Measurements from ENCODE around the gene FBXW11. TPM values are rescaled to one million over a fixed set of nuclear protein-coding genes. Genes with fewer than 3 reads are reported as not detected.
A peak's percentile ranks its signal among the peaks of the same experiment; 100 is the strongest.

Gene FBXW11
- total and polyA plus RNA-seq, 2 donors (not counting 1 experiment from before 2014, with no cell fraction given) = 19.7 to 62.4 TPM

DNA sequence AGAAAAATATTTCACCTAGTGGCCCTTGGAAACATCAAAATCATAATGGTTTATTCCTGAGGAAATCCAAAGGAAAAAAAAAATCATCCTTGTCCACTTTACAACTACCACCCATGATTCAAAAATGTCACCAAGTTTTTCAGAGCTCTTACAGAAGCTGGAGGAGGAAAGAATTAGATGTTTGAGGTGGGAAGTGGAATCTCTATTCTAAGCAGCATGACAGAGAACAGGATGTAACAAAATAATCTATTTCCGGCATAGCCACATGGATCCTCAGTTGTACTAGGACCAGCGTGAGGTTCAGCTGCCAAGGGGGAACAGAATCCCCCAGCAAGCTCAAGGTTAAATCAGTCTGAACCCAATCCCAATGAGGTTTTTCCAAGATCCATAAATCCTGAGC is 40.2 kb downstream of the FBXW11 start:
- Histone ChIP-seq H3K79me2 (ENCODE audit: control insufficient read depth, insufficient read depth, low read length) (peaks cover 100% of the 10 kb centered on the region), H2AFZ (ENCODE audit: insufficient read depth, low read depth, low read length, poor library complexity, severe bottlenecking) (no peak overlapping the region), H3K4me3 (ENCODE audit: control extremely low read depth in 1 of 5, extremely low read depth in 1 of 5, insufficient read depth in 1 of 5, low read depth in 2 of 5, low read length in 4 of 5) (no peak overlapping the region), H3K9me3 (ENCODE audit: control extremely low read depth in 1 of 3, control insufficient read depth in 2 of 3, insufficient read depth in 1 of 3, low read length in 2 of 3) (peaks cover 4 to 17% (median 10%) of the 10 kb centered on the region in 3 donors), H3K4me1 (ENCODE audit: control insufficient read depth in 2 of 2, insufficient read depth in 2 of 2, low read length in 2 of 2) (peaks cover 45 to 72% of the 10 kb centered on the region in 2 donors), H3K9ac (ENCODE audit: low read length) (peak overlapping the region; percentile 8), H4K20me1 (ENCODE audit: control insufficient read depth, insufficient read depth, low read length, poor library complexity, severe bottlenecking) (peaks cover 15% of the 10 kb centered on the region), H3K27me3 (replicated peaks in 1 of 4; ENCODE audit: control extremely low read depth in 1 of 4, control insufficient read depth in 3 of 4, insufficient read depth in 4 of 4, low read length in 3 of 4) (no peaks in the 10 kb centered on the region), H3K4me2 (replicated peaks; ENCODE audit: low read depth, low read length, poor library complexity, severe bottlenecking) (peak overlapping the region; percentile 39), H3K27ac (ENCODE audit: low read length in 2 of 2) (peak overlapping the region; percentile 16 to 75), H3K36me3 (replicated peaks in 1 of 2; ENCODE audit: control extremely low read depth in 1 of 2, control insufficient read depth in 1 of 2, extremely low read depth in 1 of 2, insufficient read depth in 2 of 2, low read length in 1 of 2) (peaks cover 0 to 4% of the 10 kb centered on the region in 2 experiments)
- 14% methylated on average over 1 of the region's 2 CpGs for WGBS (ENCODE audit: insufficient coverage)
- intact Hi-C loops (cut with micrococcal nuclease) = loop anchor here (5.0 to 10.0 kb wide), 2 partner anchors 36 to 51 kb away; no protein-coding TSS in a partner anchor
- peak overlapping the region; percentile 30 for H3K4me3 Mint-ChIP-seq
- H3K27me3 Mint-ChIP-seq = no peaks in the 10 kb centered on the region
- DNase-seq = no peak
- ATAC-seq (ENCODE audit: low read depth) = no peak
- CTCF ChIA-PET = no interaction called here
- H3K4me1 Mint-ChIP-seq = peaks cover 78% of the 10 kb centered on the region
- H3K9me3 Mint-ChIP-seq (ENCODE audit: insufficient read depth) = no peaks in the 10 kb centered on the region
- TF ChIP-seq CTCF (IDR thresholded peaks at IDR 0.05) (no peak), EZH2 (IDR thresholded peaks at IDR 0.05; ENCODE audit: borderline replicate concordance, insufficient read depth, low read depth, low read length, poor library complexity, severe bottlenecking) (no peak)
- POLR2A ChIA-PET = no interaction called here
- H3K27ac Mint-ChIP-seq = peak overlapping the region; percentile 73

DNA sequence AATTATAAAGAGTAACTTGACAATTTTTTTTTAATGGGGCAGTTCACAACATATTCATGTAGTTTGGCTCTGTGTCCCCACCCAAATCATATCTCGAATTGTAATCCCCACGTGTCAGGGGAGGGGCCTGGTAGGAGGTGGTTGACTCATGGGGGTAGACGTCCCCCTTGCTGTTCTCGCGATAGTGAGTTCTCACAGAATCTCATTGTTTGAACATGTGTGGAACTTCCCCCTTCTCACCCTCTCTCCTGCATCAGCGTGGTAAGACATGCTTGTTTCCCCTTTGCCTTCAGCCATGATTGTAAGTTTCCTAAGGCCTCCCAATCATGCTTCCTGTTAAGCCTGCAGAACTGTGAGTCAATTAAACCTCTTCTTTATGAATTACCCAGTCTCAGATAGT is 40.7 kb downstream of the FBXW11 start:
- TF ChIP-seq CTCF (IDR thresholded peaks at IDR 0.05) = no peak
- TF ChIP-seq EZH2 (IDR thresholded peaks at IDR 0.05; ENCODE audit: borderline replicate concordance, insufficient read depth, low read depth, low read length, poor library complexity, severe bottlenecking) = no peak
- H3K27ac Mint-ChIP-seq = peak overlapping the region; percentile 28
- H3K9me3 Mint-ChIP-seq (ENCODE audit: insufficient read depth) = no peaks in the 10 kb centered on the region
- H3K79me2 ChIP-seq (ENCODE audit: control insufficient read depth, insufficient read depth, low read length) = peaks cover 100% of the 10 kb centered on the region
- POLR2A ChIA-PET = no interaction called here
- H3K4me3 ChIP-seq (ENCODE audit: control extremely low read depth in 1 of 5, extremely low read depth in 1 of 5, insufficient read depth in 1 of 5, low read depth in 2 of 5, low read length in 4 of 5) = no peak overlapping the region
- H3K4me2 ChIP-seq (replicated peaks; ENCODE audit: low read depth, low read length, poor library complexity, severe bottlenecking) = peak overlapping the region; percentile 39
- no peaks in the 10 kb centered on the region for H3K27me3 ChIP-seq (replicated peaks in 1 of 4; ENCODE audit: control extremely low read depth in 1 of 4, control insufficient read depth in 3 of 4, insufficient read depth in 4 of 4, low read length in 3 of 4)
- DNase-seq (peak; percentile 34), ATAC-seq (ENCODE audit: low read depth) (no peak)
- H3K9ac ChIP-seq (ENCODE audit: low read length) = peak overlapping the region; percentile 8
- H3K4me1 ChIP-seq (ENCODE audit: control insufficient read depth in 2 of 2, insufficient read depth in 2 of 2, low read length in 2 of 2) = peaks cover 45 to 72% of the 10 kb centered on the region in 2 donors
- intact Hi-C loops (cut with micrococcal nuclease) = loop anchor here (5.0 to 10.0 kb wide), 2 partner anchors 37 to 51 kb away; no protein-coding TSS in a partner anchor
- H3K4me1 Mint-ChIP-seq = peaks cover 78% of the 10 kb centered on the region
- no peaks in the 10 kb centered on the region for H3K27me3 Mint-ChIP-seq
- WGBS (ENCODE audit: insufficient coverage) = 39% methylated on average over 4 of the region's 6 CpGs
- H3K4me3 Mint-ChIP-seq = no peak overlapping the region
- CTCF ChIA-PET = no interaction called here
- H2AFZ ChIP-seq (ENCODE audit: insufficient read depth, low read depth, low read length, poor library complexity, severe bottlenecking) = peak overlapping the region; percentile 8
- H3K27ac ChIP-seq (ENCODE audit: low read length in 2 of 2) = peak overlapping the region; percentile 7 to 75
- peaks cover 15% of the 10 kb centered on the region for H4K20me1 ChIP-seq (ENCODE audit: control insufficient read depth, insufficient read depth, low read length, poor library complexity, severe bottlenecking)
- H3K36me3 ChIP-seq (replicated peaks in 1 of 2; ENCODE audit: control extremely low read depth in 1 of 2, control insufficient read depth in 1 of 2, extremely low read depth in 1 of 2, insufficient read depth in 2 of 2, low read length in 1 of 2) = peaks cover 0 to 2% of the 10 kb centered on the region in 2 experiments
- peaks cover 0 to 17% (median 9%) of the 10 kb centered on the region in 3 donors for H3K9me3 ChIP-seq (ENCODE audit: control extremely low read depth in 1 of 3, control insufficient read depth in 2 of 3, insufficient read depth in 1 of 3, low read length in 2 of 3)
